ENCODE results near the gene MLH1.

Gene MLH1

DNA sequence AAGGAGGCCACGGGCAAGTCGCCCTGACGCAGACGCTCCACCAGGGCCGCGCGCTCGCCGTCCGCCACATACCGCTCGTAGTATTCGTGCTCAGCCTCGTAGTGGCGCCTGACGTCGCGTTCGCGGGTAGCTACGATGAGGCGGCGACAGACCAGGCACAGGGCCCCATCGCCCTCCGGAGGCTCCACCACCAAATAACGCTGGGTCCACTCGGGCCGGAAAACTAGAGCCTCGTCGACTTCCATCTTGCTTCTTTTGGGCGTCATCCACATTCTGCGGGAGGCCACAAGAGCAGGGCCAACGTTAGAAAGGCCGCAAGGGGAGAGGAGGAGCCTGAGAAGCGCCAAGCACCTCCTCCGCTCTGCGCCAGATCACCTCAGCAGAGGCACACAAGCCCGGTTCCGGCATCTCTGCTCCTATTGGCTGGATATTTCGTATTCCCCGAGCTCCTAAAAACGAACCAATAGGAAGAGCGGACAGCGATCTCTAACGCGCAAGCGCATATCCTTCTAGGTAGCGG lies 452 bp upstream of the MLH1 start, which contains the start of gene EPM2AIP1:
Gene EPM2AIP1, minus strand, starts transcription at position 326 of the 520 bp plus-strand sequence. Its CDS starts 54 bp downstream, at position 272.
- no peaks in the 10 kb centered on the region for H3K27me3 Mint-ChIP-seq (ENCODE audit: low read depth)
- no peak within 1 kb of the TSS for H3K27ac Mint-ChIP-seq
- peak; percentile 99 for DNase-seq (ENCODE audit: low spot score)
- H3K36me3 Mint-ChIP-seq (ENCODE audit: low read depth): peaks cover 50% of the 10 kb centered on the region
- no peaks in the 10 kb centered on the region for H3K9me3 Mint-ChIP-seq
- H3K4me3 Mint-ChIP-seq: no peak within 1 kb of the TSS
- H3K4me1 Mint-ChIP-seq (ENCODE audit: low read depth): peaks cover 42% of the 10 kb centered on the region

DNA sequence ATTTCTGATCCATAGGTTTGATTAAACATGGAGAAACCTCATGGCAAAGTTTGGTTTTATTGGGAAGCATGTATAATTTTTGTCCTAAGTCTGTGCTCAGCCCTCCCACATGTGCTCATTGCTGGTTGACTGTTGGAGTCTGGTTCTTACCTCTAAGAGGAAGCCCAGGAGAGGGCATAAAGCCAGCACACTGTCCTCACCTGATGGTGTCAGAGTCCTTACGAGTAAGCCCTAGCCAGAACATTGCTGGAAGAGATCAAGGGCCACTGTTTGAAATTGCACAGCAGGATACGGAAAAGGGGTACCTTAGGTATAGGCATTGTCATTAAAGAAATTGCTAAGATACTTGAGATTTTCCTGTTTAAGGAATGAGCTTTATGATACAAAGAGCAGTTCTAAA lies 21.3 kb downstream of the MLH1 start:
- Mint-ChIP-seq H3K36me3 (ENCODE audit: low read depth) (peaks cover 57% of the 10 kb centered on the region), H3K4me3 (no peak overlapping the region)
- DNase-seq (ENCODE audit: low spot score): no peak

DNA sequence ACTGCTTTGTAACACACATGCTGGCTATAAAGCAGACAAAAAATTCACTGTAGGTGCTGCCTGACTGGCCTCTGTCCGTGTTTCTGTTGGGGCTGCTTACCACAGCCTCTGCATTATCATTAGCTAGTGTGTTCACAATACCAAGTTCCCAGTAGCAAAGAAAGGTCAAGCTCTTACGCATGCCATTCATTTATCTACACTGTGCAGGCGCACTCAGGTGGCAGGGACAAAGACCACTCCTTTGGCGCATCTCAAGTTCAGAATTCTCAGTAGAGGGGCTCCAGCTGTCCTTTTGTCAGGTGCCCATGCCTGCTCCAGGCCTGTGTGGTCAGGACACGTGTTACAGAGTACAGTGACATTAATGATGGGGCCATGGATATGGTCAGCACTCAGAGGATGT lies 22.3 kb downstream of the MLH1 start:
- no peak overlapping the region for H3K4me3 Mint-ChIP-seq
- H3K9me3 Mint-ChIP-seq: no peaks in the 10 kb centered on the region
- H3K27me3 Mint-ChIP-seq (ENCODE audit: low read depth): no peaks in the 10 kb centered on the region
- peaks cover 63% of the 10 kb centered on the region for H3K36me3 Mint-ChIP-seq (ENCODE audit: low read depth)
- no peak for DNase-seq (ENCODE audit: low spot score)
- peaks cover 2% of the 10 kb centered on the region for H3K4me1 Mint-ChIP-seq (ENCODE audit: low read depth)
- H3K27ac Mint-ChIP-seq: no peak overlapping the region

More for the DNA sequence above, 21.3 kb downstream of the MLH1 start:
- H3K27ac Mint-ChIP-seq: no peak overlapping the region
- no peaks in the 10 kb centered on the region for H3K27me3 Mint-ChIP-seq (ENCODE audit: low read depth)
- no peaks in the 10 kb centered on the region for H3K9me3 Mint-ChIP-seq
- H3K4me1 Mint-ChIP-seq (ENCODE audit: low read depth): peaks cover 2% of the 10 kb centered on the region

DNA sequence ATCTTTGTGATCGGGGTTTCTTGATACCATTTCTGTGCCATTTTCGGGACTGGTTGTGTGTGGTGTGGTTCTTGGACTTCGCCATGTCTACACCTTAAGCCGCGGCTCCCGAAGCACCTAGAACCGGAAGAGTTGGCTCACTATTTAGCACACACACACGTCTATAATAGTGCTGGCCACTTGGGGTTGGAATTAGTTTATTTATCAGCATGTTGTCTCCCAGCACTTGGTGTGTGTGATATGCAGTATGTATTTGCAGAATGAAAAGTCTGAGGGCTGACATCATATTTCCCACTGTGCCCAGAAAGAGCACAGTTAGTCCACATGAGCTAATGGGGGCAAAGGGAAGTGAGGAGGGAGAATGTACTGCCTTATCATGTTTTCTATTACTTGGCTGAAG lies 23.6 kb downstream of the MLH1 start:
- Mint-ChIP-seq H3K36me3 (ENCODE audit: low read depth) (peaks cover 63% of the 10 kb centered on the region), H3K4me1 (ENCODE audit: low read depth) (no peaks in the 10 kb centered on the region), H3K27ac (no peak overlapping the region), H3K27me3 (ENCODE audit: low read depth) (no peaks in the 10 kb centered on the region), H3K4me3 (no peak overlapping the region), H3K9me3 (no peaks in the 10 kb centered on the region)
- no peak for DNase-seq (ENCODE audit: low spot score)

DNA sequence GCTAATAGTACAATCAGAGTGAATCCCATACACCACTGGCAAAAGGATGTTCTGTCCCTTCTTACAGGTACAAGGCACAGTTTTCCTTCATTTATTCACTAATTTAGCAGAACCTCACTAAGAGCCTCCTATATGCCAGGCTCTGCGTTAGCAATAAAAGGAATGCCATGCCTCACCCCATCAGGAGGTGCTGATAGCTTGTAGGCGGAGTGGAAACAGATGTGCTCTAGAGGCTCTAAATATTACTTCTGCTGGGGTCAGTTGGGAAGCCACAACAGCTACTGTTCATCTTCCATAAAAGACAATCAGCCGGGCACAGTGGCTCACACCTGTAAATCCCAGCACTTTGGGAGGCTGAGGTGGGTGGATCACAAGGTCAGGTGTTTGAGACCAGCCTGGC lies 24.4 kb downstream of the MLH1 start:
- Mint-ChIP-seq H3K4me3 (no peak overlapping the region), H3K4me1 (ENCODE audit: low read depth) (no peaks in the 10 kb centered on the region), H3K9me3 (no peaks in the 10 kb centered on the region), H3K36me3 (ENCODE audit: low read depth) (peaks cover 62% of the 10 kb centered on the region), H3K27me3 (ENCODE audit: low read depth) (no peaks in the 10 kb centered on the region), H3K27ac (no peak overlapping the region)
- no peak for DNase-seq (ENCODE audit: low spot score)

DNA sequence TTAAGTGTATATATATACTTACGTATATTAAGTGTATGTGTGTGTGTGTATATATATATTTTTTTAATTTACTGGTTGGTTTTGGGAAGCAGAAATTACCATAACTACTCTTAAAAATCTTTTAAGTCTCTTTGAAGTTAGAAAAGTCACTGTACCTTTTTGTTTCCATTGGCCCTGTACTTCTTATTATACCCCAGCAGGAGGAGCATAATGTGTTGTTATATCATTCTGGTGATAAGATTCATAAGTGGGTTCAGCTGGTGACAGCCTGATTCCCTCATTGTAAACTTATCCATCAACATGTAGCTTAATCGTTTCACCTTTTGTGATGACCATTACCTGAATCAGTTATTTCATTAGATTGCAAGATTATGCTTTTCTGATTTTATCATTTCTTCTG lies 30.8 kb downstream of the MLH1 start:
- no peaks in the 10 kb centered on the region for H3K27me3 Mint-ChIP-seq (ENCODE audit: low read depth)
- no peak overlapping the region for H3K4me3 Mint-ChIP-seq
- H3K27ac Mint-ChIP-seq: no peak overlapping the region
- peaks cover 6% of the 10 kb centered on the region for H3K4me1 Mint-ChIP-seq (ENCODE audit: low read depth)
- H3K36me3 Mint-ChIP-seq (ENCODE audit: low read depth): peaks cover 68% of the 10 kb centered on the region
- no peak for DNase-seq (ENCODE audit: low spot score)
- no peaks in the 10 kb centered on the region for H3K9me3 Mint-ChIP-seq

DNA sequence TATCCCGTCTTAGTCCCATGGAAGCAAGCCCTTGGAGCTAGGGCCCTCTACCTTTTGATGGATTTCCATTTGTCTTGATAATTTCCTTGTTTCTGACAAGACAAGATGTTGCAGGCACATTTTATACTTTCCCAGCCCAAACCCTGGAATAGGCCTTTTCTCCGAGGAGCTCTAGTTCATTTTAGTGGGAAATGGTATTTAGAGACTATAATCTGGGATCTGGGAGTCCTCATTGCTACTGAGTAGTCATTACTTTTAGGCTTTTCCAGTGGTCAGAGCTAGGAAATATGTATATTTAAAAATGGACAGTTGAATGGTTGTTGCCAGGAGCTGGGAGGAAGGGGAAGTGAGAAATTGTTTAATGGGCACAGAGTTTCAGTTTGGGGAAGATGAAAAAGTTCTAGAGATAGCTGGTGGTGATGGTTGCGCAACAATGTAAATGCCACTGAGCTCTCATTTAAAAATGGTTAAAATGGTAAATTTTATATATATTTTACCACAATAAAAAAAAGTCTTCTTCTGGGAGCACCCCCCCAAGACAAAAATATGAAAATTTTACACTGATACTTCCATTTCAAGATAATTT lies 31.6 kb downstream of the MLH1 start:
- no peak for DNase-seq (ENCODE audit: low spot score)
- Mint-ChIP-seq H3K4me3 (no peak overlapping the region), H3K9me3 (no peaks in the 10 kb centered on the region), H3K4me1 (ENCODE audit: low read depth) (peaks cover 6% of the 10 kb centered on the region), H3K36me3 (ENCODE audit: low read depth) (peaks cover 64% of the 10 kb centered on the region), H3K27me3 (ENCODE audit: low read depth) (no peaks in the 10 kb centered on the region), H3K27ac (no peak overlapping the region)

DNA sequence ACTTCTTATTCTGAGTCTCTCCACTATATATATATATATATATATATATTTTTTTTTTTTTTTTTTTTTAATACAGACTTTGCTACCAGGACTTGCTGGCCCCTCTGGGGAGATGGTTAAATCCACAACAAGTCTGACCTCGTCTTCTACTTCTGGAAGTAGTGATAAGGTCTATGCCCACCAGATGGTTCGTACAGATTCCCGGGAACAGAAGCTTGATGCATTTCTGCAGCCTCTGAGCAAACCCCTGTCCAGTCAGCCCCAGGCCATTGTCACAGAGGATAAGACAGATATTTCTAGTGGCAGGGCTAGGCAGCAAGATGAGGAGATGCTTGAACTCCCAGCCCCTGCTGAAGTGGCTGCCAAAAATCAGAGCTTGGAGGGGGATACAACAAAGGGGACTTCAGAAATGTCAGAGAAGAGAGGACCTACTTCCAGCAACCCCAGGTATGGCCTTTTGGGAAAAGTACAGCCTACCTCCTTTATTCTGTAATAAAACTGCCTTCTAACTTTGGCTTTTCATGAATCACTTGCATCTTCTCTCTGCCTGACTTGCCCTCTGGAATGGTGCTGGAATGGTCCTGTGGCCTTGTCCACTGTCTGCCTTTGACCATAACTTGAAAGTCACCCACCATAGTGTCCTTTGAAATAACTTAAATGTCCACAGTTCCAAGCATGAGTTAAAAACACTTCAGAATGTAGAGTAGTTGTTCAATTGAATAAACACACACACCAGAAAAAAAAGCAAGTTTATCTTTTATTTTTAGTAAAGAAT lies 32.4 kb downstream of the MLH1 start:
- H3K4me1 Mint-ChIP-seq (ENCODE audit: low read depth): peaks cover 6% of the 10 kb centered on the region
- H3K27me3 Mint-ChIP-seq (ENCODE audit: low read depth): no peaks in the 10 kb centered on the region
- DNase-seq (ENCODE audit: low spot score): no peak
- H3K9me3 Mint-ChIP-seq: no peaks in the 10 kb centered on the region
- peaks cover 61% of the 10 kb centered on the region for H3K36me3 Mint-ChIP-seq (ENCODE audit: low read depth)
- peak overlapping the region; percentile 6 for H3K27ac Mint-ChIP-seq
- H3K4me3 Mint-ChIP-seq: no peak overlapping the region

DNA sequence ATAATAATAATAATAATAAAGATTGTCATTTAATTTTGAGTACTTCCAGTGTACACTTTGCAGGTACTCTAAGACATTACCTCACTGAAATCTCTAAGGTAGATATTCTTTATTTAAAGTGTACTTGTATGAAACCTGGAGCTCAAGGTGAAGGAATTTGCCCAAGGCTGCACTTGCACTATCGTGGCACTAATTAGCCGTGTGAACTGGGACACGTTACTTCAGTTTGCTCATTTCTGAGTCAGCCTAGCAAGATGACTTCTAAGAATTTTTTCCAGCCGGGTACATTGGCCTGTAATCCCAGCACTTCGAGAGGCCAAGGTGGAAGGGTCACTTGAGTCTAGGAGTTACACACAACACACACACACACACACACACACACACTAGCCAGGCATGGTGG lies 33.5 kb downstream of the MLH1 start:
- H3K9me3 Mint-ChIP-seq: no peaks in the 10 kb centered on the region
- peaks cover 62% of the 10 kb centered on the region for H3K36me3 Mint-ChIP-seq (ENCODE audit: low read depth)
- H3K4me3 Mint-ChIP-seq: no peak overlapping the region
- H3K4me1 Mint-ChIP-seq (ENCODE audit: low read depth): peaks cover 6% of the 10 kb centered on the region
- no peaks in the 10 kb centered on the region for H3K27me3 Mint-ChIP-seq (ENCODE audit: low read depth)
- no peak for DNase-seq (ENCODE audit: low spot score)
- H3K27ac Mint-ChIP-seq: no peak overlapping the region

DNA sequence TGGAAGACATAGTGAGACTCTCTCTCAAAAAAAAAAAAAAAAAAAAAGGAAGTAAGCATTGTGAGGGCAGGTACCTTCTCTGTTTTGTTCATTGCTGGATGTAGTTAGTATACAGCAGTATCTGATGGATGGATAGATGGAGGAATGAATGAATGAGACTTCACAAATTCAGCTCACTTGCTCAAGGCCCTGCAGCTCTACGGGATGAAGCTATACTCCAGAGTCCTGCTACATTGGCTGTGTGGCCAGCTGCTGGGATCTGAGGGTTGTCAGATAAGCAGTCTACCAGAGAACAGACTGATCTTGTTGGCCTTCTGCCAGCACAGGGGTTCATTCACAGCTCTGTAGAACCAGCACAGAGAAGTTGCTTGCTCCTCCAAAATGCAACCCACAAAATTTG lies 35.0 kb downstream of the MLH1 start:
- Mint-ChIP-seq H3K27ac (no peak overlapping the region), H3K27me3 (ENCODE audit: low read depth) (no peaks in the 10 kb centered on the region), H3K36me3 (ENCODE audit: low read depth) (peaks cover 62% of the 10 kb centered on the region), H3K9me3 (no peaks in the 10 kb centered on the region), H3K4me1 (ENCODE audit: low read depth) (peaks cover 6% of the 10 kb centered on the region), H3K4me3 (no peak overlapping the region)
- DNase-seq (ENCODE audit: low spot score): no peak

DNA sequence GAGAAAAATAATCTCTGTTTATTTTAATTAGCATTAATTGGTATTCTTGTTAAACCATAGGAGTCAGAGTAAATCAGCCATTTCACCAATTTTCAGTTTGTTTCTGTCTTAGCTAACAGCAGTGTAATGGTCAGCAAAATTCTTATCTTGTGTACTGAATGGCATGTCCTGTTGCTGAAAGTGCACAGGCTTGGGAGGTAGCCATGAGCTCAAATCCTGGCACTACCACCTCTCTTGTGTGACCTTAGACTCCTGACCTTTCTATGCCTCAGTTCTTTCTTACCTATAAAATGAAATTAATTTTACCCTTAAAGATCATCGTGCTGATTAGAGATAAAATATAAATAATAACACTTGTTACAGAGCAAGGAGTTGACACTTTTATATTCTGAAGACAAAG lies 35.8 kb downstream of the MLH1 start:
- DNase-seq (ENCODE audit: low spot score): no peak
- Mint-ChIP-seq H3K9me3 (no peaks in the 10 kb centered on the region), H3K4me3 (no peak overlapping the region), H3K27me3 (ENCODE audit: low read depth) (no peaks in the 10 kb centered on the region), H3K36me3 (ENCODE audit: low read depth) (peaks cover 65% of the 10 kb centered on the region), H3K27ac (no peak overlapping the region), H3K4me1 (ENCODE audit: low read depth) (peaks cover 6% of the 10 kb centered on the region)

DNA sequence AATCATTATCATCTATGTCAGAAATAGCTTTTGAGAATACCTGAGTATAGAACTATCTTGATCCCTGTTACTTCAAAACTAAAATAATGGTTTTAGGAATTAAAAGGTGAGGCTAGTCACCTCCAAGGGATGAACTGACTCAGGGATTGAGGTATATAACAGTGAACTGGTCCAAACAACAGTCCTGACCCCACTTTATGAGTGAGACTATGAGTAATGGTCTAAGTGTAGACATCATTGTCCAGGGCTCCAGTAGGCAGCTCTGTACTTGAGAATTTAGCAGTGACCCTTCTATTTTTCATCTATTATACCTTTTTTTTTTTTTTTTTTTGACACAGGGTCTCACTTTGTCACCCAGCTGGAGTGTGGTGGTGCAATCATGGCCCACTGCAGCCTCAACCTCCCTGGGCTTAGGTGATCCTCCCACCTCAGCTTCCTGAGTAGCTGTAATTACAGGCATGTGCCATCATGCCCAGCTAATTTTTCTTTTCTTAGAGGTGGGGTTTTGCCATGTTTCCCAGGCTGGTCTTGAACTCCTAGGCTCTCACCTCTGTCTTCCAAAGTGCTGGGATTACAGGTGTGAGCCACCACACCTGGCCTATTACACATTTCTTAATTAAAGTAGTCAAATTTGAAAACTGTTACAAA lies 36.3 kb downstream of the MLH1 start:
- H3K27me3 Mint-ChIP-seq (ENCODE audit: low read depth): no peaks in the 10 kb centered on the region
- no peak for DNase-seq (ENCODE audit: low spot score)
- H3K27ac Mint-ChIP-seq: no peak overlapping the region
- peaks cover under 1% of the 10 kb centered on the region for H3K9me3 Mint-ChIP-seq
- H3K4me3 Mint-ChIP-seq: no peak overlapping the region
- H3K4me1 Mint-ChIP-seq (ENCODE audit: low read depth): peaks cover 4% of the 10 kb centered on the region
- peaks cover 66% of the 10 kb centered on the region for H3K36me3 Mint-ChIP-seq (ENCODE audit: low read depth)

DNA sequence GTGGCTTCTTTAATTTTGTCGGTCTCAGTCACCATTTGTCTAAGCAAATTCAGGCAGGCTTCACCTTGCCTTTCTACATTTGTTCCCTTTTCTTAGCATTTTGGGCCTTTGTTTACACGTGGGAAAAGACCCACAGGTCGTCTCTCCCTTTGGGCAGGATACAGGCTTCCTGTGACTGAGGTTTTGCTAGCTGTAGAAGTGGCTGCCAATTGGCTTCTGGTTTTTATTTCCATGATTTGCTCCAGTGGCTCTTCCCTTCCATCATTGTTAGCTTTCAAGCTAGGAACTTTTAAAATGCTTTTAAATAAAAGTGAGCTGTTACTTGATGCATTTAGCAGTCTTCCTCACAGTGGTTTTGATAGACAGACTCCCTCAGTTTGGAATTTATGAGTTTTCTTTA lies 37.3 kb downstream of the MLH1 start:
- Mint-ChIP-seq H3K4me1 (ENCODE audit: low read depth) (no peaks in the 10 kb centered on the region), H3K27ac (no peak overlapping the region), H3K4me3 (no peak overlapping the region), H3K36me3 (ENCODE audit: low read depth) (peaks cover 71% of the 10 kb centered on the region), H3K9me3 (peaks cover 10% of the 10 kb centered on the region), H3K27me3 (ENCODE audit: low read depth) (no peaks in the 10 kb centered on the region)
- DNase-seq (ENCODE audit: low spot score): no peak

DNA sequence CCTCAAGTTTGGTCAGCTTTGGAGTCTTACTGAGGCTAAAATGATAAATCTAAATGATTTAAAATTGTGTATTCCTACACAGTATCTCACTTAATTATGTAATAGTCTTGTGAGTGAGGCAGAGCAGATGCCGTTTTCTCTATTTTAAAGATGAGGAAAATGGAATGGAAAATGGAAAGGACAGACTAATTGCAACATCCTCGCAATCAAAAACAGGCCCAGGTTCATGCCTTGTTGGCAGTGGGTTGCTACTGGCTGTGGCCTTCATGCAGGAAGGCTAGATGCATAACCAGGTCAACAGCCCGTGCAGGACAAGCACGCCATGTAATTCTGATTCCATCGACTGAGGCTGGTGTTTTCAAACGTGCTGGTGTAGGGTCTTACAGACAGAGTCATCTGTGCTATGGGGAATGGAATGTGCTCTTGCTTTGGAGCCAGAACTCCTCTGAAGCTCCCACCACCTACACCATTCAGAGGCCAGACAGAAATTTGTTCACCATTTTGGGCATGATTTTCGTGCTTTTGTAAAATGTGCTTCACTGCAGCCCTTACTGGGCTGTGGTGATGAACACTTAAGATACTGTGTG lies 37.9 kb downstream of the MLH1 start:
- no peak overlapping the region for H3K4me3 Mint-ChIP-seq
- H3K36me3 Mint-ChIP-seq (ENCODE audit: low read depth): peaks cover 72% of the 10 kb centered on the region
- peaks cover 14% of the 10 kb centered on the region for H3K9me3 Mint-ChIP-seq
- no peak overlapping the region for H3K27ac Mint-ChIP-seq
- H3K27me3 Mint-ChIP-seq (ENCODE audit: low read depth): no peaks in the 10 kb centered on the region
- no peak for DNase-seq (ENCODE audit: low spot score)
- H3K4me1 Mint-ChIP-seq (ENCODE audit: low read depth): no peaks in the 10 kb centered on the region

Data from T-helper 2 cell treated with Interferon-gamma antibody and Interleukin-4, amounts not matched to agents 5 μg/mL and 100 μg/mL, for 36 hours (primary cell).